HG03520 (cell line): ENCODE results near the gene LRRC25.
"Not testable (repeated sequence)": the region's sequence is repeated elsewhere in the genome, so short reads cannot be mapped to it uniquely, and the experiment has no call there.

ENCODE experiments used
- ATAC-seq: cut with Tn5 transposase; IDR thresholded peaks from one replicate; pipeline ENCODE4 v1.9.1; 2021; ENCODE audit warnings: mild to moderate bottlenecking, moderate library complexity; ENCODE audit not compliant: unreplicated experiment

LRRC25 gene

GRCh38 chr19:18405754-18406153 lies 8.3 kb upstream of the LRRC25 start:
- not testable (repeated sequence) for ATAC-seq

GRCh38 chr19:18402455-18403248 lies 5.2 kb upstream of the LRRC25 start:
- ATAC-seq, result not testable (repeated sequence)

- no peak for ATAC-seq
Observed at GRCh38 chr19:18401580-18402112, 4.2 kb upstream of the LRRC25 start.

- no peak for ATAC-seq
Observed at GRCh38 chr19:18399008-18399407, 1.6 kb upstream of the LRRC25 start.

- no peak for ATAC-seq
Observed at GRCh38 chr19:18396471-18397241, 766 bp downstream of the LRRC25 start.

GRCh38 chr19:18393836-18394235 lies 3.6 kb downstream of the LRRC25 start:
- no peak for ATAC-seq

GRCh38 chr19:18392926-18393325 lies 4.5 kb downstream of the LRRC25 start:
- ATAC-seq, result no peak

- no peak for ATAC-seq
Observed at GRCh38 chr19:18392417-18392816, 5.0 kb downstream of the LRRC25 start.

- no peak for ATAC-seq
Observed at GRCh38 chr19:18391509-18392075, 5.8 kb downstream of the LRRC25 start.

- ATAC-seq, result no peak
Observed at GRCh38 chr19:18390065-18390907, 7.1 kb downstream of the LRRC25 start.

GRCh38 chr19:18389726-18390064 lies 7.7 kb downstream of the LRRC25 start:
- no peak for ATAC-seq

GRCh38 chr19:18388960-18389725 lies 8.3 kb downstream of the LRRC25 start:
- ATAC-seq, result no peak

- peak; percentile 60 for ATAC-seq
Observed at GRCh38 chr19:18388100-18388959, 9.1 kb downstream of the LRRC25 start.

- no peak for ATAC-seq
Observed at GRCh38 chr19:18386543-18387271, 10.7 kb downstream of the LRRC25 start.

- no peak for ATAC-seq
Observed at GRCh38 chr19:18385675-18386542, 11.5 kb downstream of the LRRC25 start, which contains the start of gene GDF15. Gene GDF15, plus strand, starts transcription at chr19:18386158. Its CDS starts 32 bp downstream, at chr19:18386190.

- no peak for ATAC-seq
Observed at GRCh38 chr19:18385359-18385674, 12.1 kb downstream of the LRRC25 start.

- ATAC-seq, result no peak
Observed at GRCh38 chr19:18384775-18385174, 12.6 kb downstream of the LRRC25 start.
